ENCODE measurements around the gene KLHDC9.

DNA sequence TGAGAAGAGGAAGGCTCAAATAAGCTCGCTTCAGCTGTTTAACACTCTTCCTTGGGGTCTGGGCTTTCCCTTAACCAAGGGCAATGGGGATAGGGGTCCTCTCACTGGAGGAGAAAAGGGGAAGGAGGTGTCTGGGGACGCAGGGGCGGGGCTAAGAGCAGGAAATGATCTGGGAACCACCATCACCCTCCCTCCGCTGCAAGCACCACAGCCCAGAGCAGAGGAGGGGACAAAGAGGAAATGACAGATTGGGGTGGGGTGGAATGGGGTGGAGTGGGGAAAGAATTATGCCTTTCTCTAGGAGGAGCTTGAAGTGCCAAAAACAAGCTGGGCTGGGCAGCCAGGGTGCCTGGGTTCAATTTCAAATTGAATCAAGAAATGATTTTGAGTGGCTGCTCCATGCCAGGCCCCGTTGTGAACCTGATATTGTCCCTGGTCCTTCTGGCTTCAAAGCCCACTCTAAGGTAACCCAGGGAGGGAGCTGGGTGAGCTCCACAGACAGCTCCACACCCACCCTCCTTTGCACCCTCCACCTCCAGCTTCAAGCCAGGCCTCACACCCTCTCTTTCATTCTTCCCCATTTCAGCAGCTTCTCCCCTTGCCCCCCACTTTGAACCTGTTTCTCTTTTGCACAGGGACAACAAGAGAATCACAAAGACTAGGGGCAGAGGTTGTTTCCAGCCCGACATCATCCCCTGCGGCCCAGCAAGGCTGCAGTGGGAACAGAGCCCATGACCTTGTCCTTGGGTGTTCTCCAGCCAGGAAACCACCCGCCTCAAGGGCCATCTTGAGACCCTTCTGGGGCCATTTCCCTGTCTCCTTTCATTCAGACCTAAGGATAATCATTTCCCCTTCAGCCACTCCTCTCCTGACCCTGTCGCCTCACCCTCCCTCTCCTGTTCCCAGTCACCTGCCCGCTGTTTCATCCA is 29.6 kb upstream of the KLHDC9 start:
- TF ChIP-seq, protein P1, sequence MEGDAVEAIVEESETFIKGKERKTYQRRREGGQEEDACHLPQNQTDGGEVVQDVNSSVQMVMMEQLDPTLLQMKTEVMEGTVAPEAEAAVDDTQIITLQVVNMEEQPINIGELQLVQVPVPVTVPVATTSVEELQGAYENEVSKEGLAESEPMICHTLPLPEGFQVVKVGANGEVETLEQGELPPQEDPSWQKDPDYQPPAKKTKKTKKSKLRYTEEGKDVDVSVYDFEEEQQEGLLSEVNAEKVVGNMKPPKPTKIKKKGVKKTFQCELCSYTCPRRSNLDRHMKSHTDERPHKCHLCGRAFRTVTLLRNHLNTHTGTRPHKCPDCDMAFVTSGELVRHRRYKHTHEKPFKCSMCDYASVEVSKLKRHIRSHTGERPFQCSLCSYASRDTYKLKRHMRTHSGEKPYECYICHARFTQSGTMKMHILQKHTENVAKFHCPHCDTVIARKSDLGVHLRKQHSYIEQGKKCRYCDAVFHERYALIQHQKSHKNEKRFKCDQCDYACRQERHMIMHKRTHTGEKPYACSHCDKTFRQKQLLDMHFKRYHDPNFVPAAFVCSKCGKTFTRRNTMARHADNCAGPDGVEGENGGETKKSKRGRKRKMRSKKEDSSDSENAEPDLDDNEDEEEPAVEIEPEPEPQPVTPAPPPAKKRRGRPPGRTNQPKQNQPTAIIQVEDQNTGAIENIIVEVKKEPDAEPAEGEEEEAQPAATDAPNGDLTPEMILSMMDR (IDR thresholded peaks at IDR 0.05; ENCODE audit: borderline replicate concordance, extremely low read depth, low read length, poor library complexity, severe bottlenecking), result no peak
- no peak for TF ChIP-seq EZH2 (IDR thresholded peaks at IDR 0.05; ENCODE audit: borderline replicate concordance, low read depth, low read length, severe bottlenecking)
